Brain microvascular endothelial cell (primary cell): ENCODE results near the gene EPB41L5.
A peak's percentile ranks its signal among the peaks of the same experiment; 100 is the strongest.

Experiments
- DNase-seq: peaks from one replicate; pipeline ENCODE4 v3.0.0-alpha.2; 2020
- H3K27ac ChIP-seq: fragments of 250-450 bp; sonication (Bioruptor Pico); 2 replicates; pipeline ENCODE4 v1.5.1; 2020; ENCODE audit warnings: mild to moderate bottlenecking, moderate library complexity
- H3K27me3 ChIP-seq: fragments of 250-450 bp; sonication (Bioruptor Pico); replicated peaks from 2 replicates; pipeline ENCODE4 v1.5.1; 2020; ENCODE audit warnings: mild to moderate bottlenecking
- H3K36me3 ChIP-seq: fragments of 250-450 bp; sonication (Bioruptor Pico); replicated peaks from 2 replicates; pipeline ENCODE4 v1.5.1; 2020; ENCODE audit warnings: mild to moderate bottlenecking
- H3K4me3 ChIP-seq: 2 replicates; pipeline ENCODE4 v1.5.1; 2011; ENCODE audit warnings: low read depth, mild to moderate bottlenecking, control low read depth, low read length, moderate library complexity
- CTCF ChIP-seq: IDR thresholded peaks from 2 replicates; pipeline ENCODE4 v1.5.1; 2011; ENCODE audit warnings: low read depth, mild to moderate bottlenecking, moderate library complexity, low read length, control low read depth, inconsistent platforms; ENCODE audit errors: missing control alignments
- in situ Hi-C: cut with HindIII; loops from 2 replicates; pipeline ENCODE4 v1.10.0; 2017; ENCODE audit warnings: low sequenced_read_pairs, low pct_ligation_motif_present

The EPB41L5 gene

GRCh38 chr2:120219766-120220165 lies 206.9 kb downstream of the EPB41L5 start:
- no peak for TF ChIP-seq CTCF
- Histone ChIP-seq H3K27me3 (no peaks in the 10 kb centered on the region), H3K27ac (no peak overlapping the region), H3K4me3 (no peak overlapping the region), H3K36me3 (peaks cover 3% of the 10 kb centered on the region)
- no peak for DNase-seq
- in situ Hi-C loops, result no loop called here

GRCh38 chr2:120220756-120221155 lies 207.9 kb downstream of the EPB41L5 start:
- Histone ChIP-seq H3K27ac (no peak overlapping the region), H3K4me3 (no peak overlapping the region), H3K36me3 (peaks cover 3% of the 10 kb centered on the region), H3K27me3 (no peaks in the 10 kb centered on the region)
- DNase-seq, result no peak
- in situ Hi-C loops, result no loop called here
- no peak for TF ChIP-seq CTCF

GRCh38 chr2:120221616-120222015 lies 208.7 kb downstream of the EPB41L5 start:
- in situ Hi-C loops, result no loop called here
- H3K27ac ChIP-seq, result no peak overlapping the region
- no peak for DNase-seq
- no peak overlapping the region for H3K4me3 ChIP-seq
- TF ChIP-seq CTCF, result no peak
- no peaks in the 10 kb centered on the region for H3K27me3 ChIP-seq
- H3K36me3 ChIP-seq, result peaks cover 3% of the 10 kb centered on the region

- Histone ChIP-seq H3K27me3 (no peaks in the 10 kb centered on the region), H3K36me3 (peaks cover 3% of the 10 kb centered on the region), H3K4me3 (peak overlapping the region; percentile 61), H3K27ac (peak overlapping the region; percentile 81)
- TF ChIP-seq CTCF, result no peak
- in situ Hi-C loops, result no loop called here
- DNase-seq, result no peak
Observed at GRCh38 chr2:120222186-120223033, 209.5 kb downstream of the EPB41L5 start.

GRCh38 chr2:120223034-120223912 lies 210.4 kb downstream of the EPB41L5 start, which contains the start of gene TMEM185B:
Gene TMEM185B, minus strand, starts transcription at chr2:120223400. Its CDS starts 424 bp downstream, at chr2:120222976.
- H3K4me3 ChIP-seq, result peak within 1 kb of the TSS; percentile 61
- TF ChIP-seq CTCF, result peak; percentile 63
- in situ Hi-C loops, result no loop called here
- DNase-seq, result peak; percentile 72
- peak within 1 kb of the TSS; percentile 81 for H3K27ac ChIP-seq
- peaks cover 3% of the 10 kb centered on the region for H3K36me3 ChIP-seq
- H3K27me3 ChIP-seq, result no peaks in the 10 kb centered on the region
